K562 (cell line): ENCODE measurements around the gene SULT2A1. TPM values are rescaled to one million over a fixed set of nuclear protein-coding genes. Genes with fewer than 3 reads are reported as not detected.
A peak's percentile ranks its signal among the peaks of the same experiment; 100 is the strongest.

ENCODE experiments used
- BRD9 ChIP-seq: fragments of 450-650 bp; IDR thresholded peaks from 2 replicates; pipeline ENCODE4 v1.6.1; 2018; ENCODE audit warnings: low read depth; ENCODE audit not compliant: partially characterized antibody
- CTCFL ChIP-seq: IDR thresholded peaks from 2 replicates; pipeline ENCODE4 v1.6.1; 2011; ENCODE audit warnings: borderline replicate concordance, low read depth, mild to moderate bottlenecking, moderate library complexity, low read length; ENCODE audit not compliant: insufficient read depth, poor library complexity, severe bottlenecking
- CXXC5 ChIP-seq: fragments of 250-450 bp; sonication (Bioruptor Pico); IDR thresholded peaks from 2 replicates; pipeline ENCODE4 v1.8.0; 2022; ENCODE audit warnings: inconsistent platforms, mild to moderate bottlenecking, moderate library complexity
- ELF1 ChIP-seq: fragments of 200-800 bp; sonication (Bioruptor generic); IDR thresholded peaks from 2 replicates; pipeline ENCODE4 v1.6.1; 2016; ENCODE audit warnings: missing genetic modification characterization, missing compliant biosample characterization
- ETV1 ChIP-seq: fragments of 450-650 bp; conservative IDR thresholded peaks from 2 replicates; pipeline ENCODE4 v1.6.1; 2016; ENCODE audit warnings: missing genetic modification characterization, control low read depth, low read depth, missing compliant biosample characterization
- JUND ChIP-seq, 2 experiments: IDR thresholded peaks; 2 replicates in 1 of 2; 3 replicates in 1 of 2; pipeline ENCODE4 v1.6.1; 2011; ENCODE audit warnings: borderline replicate concordance in 2 of 2, low read depth in 2 of 2, low read length in 2 of 2, improper control_type of control experiment in 1 of 2, missing biosample characterization in 1 of 2, missing genetic modification characterization in 1 of 2, missing genetic modification reagents in 1 of 2
- LCOR ChIP-seq: sonication (generic); formaldehyde crosslinking; IDR thresholded peaks from 2 replicates; pipeline ENCODE4 v1.8.0; 2022; ENCODE audit warnings: mild to moderate bottlenecking, missing genetic modification reagents
- NR2C2 ChIP-seq, 2 experiments: fragments of 200-800 bp in 1 of 2; sonication (Bioruptor generic) in 1 of 2; sonication (generic) in 1 of 2; formaldehyde crosslinking in 1 of 2; IDR thresholded peaks; 2 replicates each; pipeline versions ENCODE4 v1.6.1 to v1.8.0; 2016 to 2022; ENCODE audit warnings: mild to moderate bottlenecking in 1 of 2, missing compliant biosample characterization in 1 of 2, missing genetic modification characterization in 1 of 2, missing genetic modification reagents in 1 of 2
- VEZF1 ChIP-seq: fragments of 200-800 bp; sonication (Bioruptor generic); IDR thresholded peaks from 2 replicates; pipeline ENCODE4 v1.6.1; 2017; ENCODE audit warnings: missing genetic modification characterization, missing compliant biosample characterization
- polyA plus RNA-seq, 8 experiments: library from polyadenylated mRNA; depleted of rRNA in 4 of 8; stranded (reverse) in 5 of 8; unstranded in 3 of 8; fragments of >200 nt; fragmentation: Nextera tagmentation in 2 of 8; fragmentation: Illumina TruSeq in 1 of 8; extraction: Ambion mirVana in 2 of 8; extraction: Trizol in 1 of 8; gene quantifications; 2 replicates each; pipeline versions ENCODE4 v1.2.1 to v1.2.3, GENCODE V29; 2011 to 2014; ENCODE audit warnings: inconsistent platforms in 1 of 8, missing spikeins in 1 of 8
- total RNA-seq, 7 experiments: library from RNA; depleted of rRNA in 6 of 7; stranded (reverse); fragments of >200 nt in 6 of 7; fragmentation: Illumina TruSeq in 2 of 7; extraction: Trizol in 2 of 7; gene quantifications; 2 replicates each; pipeline versions ENCODE4 v1.2.1 to v1.2.3, GENCODE V29; 2011 to 2021; ENCODE audit warnings: low replicate concordance in 1 of 7
- TF ChIP-seq, protein P1 (sequence below): IDR thresholded peaks from 3 replicates; pipeline ENCODE4 v1.6.1; 2011; ENCODE audit warnings: borderline replicate concordance, mild to moderate bottlenecking, moderate library complexity; ENCODE audit not compliant: insufficient read length; ENCODE audit errors: extremely low read depth

SULT2A1 gene
- total and polyA plus RNA-seq, 9 of the 15 experiments (the other 6 are each of a cell fraction or from before 2014, with no cell fraction given), result 0.03 to 0.25 (median 0.07) TPM; not detected in 4

GRCh38 chr19:47848823-47849473 is 37.2 kb downstream of the SULT2A1 start (continued):
- TF ChIP-seq, protein P1, sequence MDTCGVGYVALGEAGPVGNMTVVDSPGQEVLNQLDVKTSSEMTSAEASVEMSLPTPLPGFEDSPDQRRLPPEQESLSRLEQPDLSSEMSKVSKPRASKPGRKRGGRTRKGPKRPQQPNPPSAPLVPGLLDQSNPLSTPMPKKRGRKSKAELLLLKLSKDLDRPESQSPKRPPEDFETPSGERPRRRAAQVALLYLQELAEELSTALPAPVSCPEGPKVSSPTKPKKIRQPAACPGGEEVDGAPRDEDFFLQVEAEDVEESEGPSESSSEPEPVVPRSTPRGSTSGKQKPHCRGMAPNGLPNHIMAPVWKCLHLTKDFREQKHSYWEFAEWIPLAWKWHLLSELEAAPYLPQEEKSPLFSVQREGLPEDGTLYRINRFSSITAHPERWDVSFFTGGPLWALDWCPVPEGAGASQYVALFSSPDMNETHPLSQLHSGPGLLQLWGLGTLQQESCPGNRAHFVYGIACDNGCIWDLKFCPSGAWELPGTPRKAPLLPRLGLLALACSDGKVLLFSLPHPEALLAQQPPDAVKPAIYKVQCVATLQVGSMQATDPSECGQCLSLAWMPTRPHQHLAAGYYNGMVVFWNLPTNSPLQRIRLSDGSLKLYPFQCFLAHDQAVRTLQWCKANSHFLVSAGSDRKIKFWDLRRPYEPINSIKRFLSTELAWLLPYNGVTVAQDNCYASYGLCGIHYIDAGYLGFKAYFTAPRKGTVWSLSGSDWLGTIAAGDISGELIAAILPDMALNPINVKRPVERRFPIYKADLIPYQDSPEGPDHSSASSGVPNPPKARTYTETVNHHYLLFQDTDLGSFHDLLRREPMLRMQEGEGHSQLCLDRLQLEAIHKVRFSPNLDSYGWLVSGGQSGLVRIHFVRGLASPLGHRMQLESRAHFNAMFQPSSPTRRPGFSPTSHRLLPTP, result peak; percentile 58
- no peak for TF ChIP-seq CXXC5 (CRISPR knock-in tag)
- TF ChIP-seq CTCFL, result peak; percentile 82
- no peak for TF ChIP-seq NR2C2 (CRISPR knock-in tag; IDR thresholded peaks at IDR 0.05)
- peak; percentile 41; the same call in 1 of the 2 replicates for TF ChIP-seq NR2C2 (tag; IDR thresholded peaks at IDR 0.05)
- TF ChIP-seq ETV1, result 0 out of 2 replicates have a peak, but pooled peaks have one; percentile 22
- peak; percentile 57; the same call in 1 of the 2 replicates for TF ChIP-seq ELF1 (tag)
- TF ChIP-seq BRD9, result no peak
- no peak for TF ChIP-seq LCOR (CRISPR knock-in tag)
- TF ChIP-seq VEZF1 (CRISPR knock-in tag), result peak; percentile 38
- TF ChIP-seq JUND (IDR thresholded peaks at IDR 0.05; ENCODE audit: borderline replicate concordance, low read depth, low read length), result peak; percentile 1; the same call in 1 of the 2 replicates
- TF ChIP-seq JUND (tag; IDR thresholded peaks at IDR 0.05; ENCODE audit: borderline replicate concordance, low read depth, low read length), result no peak
